Natural killer cell (primary cell): ENCODE results near the gene CEP112. TPM values are rescaled to one million over a fixed set of nuclear protein-coding genes. Genes with fewer than 3 reads are reported as not detected.

Source experiments
- ATAC-seq, 3 donors: fragments of 150-1000 bp in 2 of 3; fragments of 200-7000 bp in 1 of 3; cut with Tn5 transposase; 1 replicate in 1 of 3; 2 replicates in 2 of 3; pipeline ENCODE4 v1.10.0; 2021; ENCODE audit warnings: mild to moderate bottlenecking in 2 of 3, moderate library complexity in 2 of 3
- DNase-seq, 2 donors: peaks; one replicate each; pipeline versions ENCODE4 v3.0.0 to v3.0.0-alpha.2; 2013 to 2021; ENCODE audit warnings: mixed read lengths in 1 of 2
- H3K27ac ChIP-seq: one replicate; pipeline ENCODE4 v1.5.1; 2013; ENCODE audit warnings: mild to moderate bottlenecking, low read length
- H3K27me3 ChIP-seq: one replicate; pipeline ENCODE4 v1.6.1; 2013; ENCODE audit warnings: low read length; ENCODE audit not compliant: control insufficient read depth, insufficient read depth
- H3K36me3 ChIP-seq: one replicate; pipeline ENCODE4 v1.6.1; 2013; ENCODE audit warnings: low read length; ENCODE audit not compliant: control insufficient read depth, insufficient read depth
- H3K4me1 ChIP-seq: one replicate; pipeline ENCODE4 v1.6.1; 2013; ENCODE audit warnings: low read length; ENCODE audit not compliant: control insufficient read depth, insufficient read depth
- H3K4me3 ChIP-seq: one replicate; pipeline ENCODE4 v1.5.1; 2013; ENCODE audit warnings: low read length
- H3K9me3 ChIP-seq: one replicate; pipeline ENCODE4 v1.6.1; 2013; ENCODE audit warnings: low read length; ENCODE audit not compliant: control insufficient read depth, insufficient read depth
- H3K27ac Mint-ChIP-seq, 2 donors: one replicate each; pipeline ENCODE4 v1.8.0; 2022; ENCODE audit warnings: mild to moderate bottlenecking in 2 of 2, mixed read lengths in 2 of 2, moderate library complexity in 1 of 2
- H3K27me3 Mint-ChIP-seq, 2 donors: one replicate each; pipeline ENCODE4 v1.8.0; 2022; ENCODE audit warnings: low read depth in 2 of 2, mixed read lengths in 2 of 2
- H3K36me3 Mint-ChIP-seq: one replicate; pipeline ENCODE4 v1.8.0; 2022; ENCODE audit warnings: mixed read lengths
- H3K4me1 Mint-ChIP-seq, 2 donors: one replicate each; pipeline ENCODE4 v1.8.0; 2022; ENCODE audit warnings: mixed read lengths in 2 of 2
- H3K4me3 Mint-ChIP-seq: one replicate; pipeline ENCODE4 v1.8.0; 2022; ENCODE audit warnings: mild to moderate bottlenecking, moderate library complexity, mixed read lengths
- H3K9me3 Mint-ChIP-seq, 2 donors: one replicate each; pipeline ENCODE4 v1.8.0; 2022; ENCODE audit warnings: mixed read lengths in 2 of 2
- CTCF ChIP-seq: fragments of 200-600 bp; IDR thresholded peaks from one replicate; pipeline ENCODE4 v1.8.0; 2022; ENCODE audit warnings: antibody characterized with exemption
- WGBS: methylation state at CpG from one replicate; pipeline ENCODE4 v1.1.7; 2013; ENCODE audit warnings: missing lambda C conversion rate; ENCODE audit not compliant: insufficient coverage; 5-methylcytosine and 5-hydroxymethylcytosine counted together
- intact Hi-C: fragments of 100-400 bp; cut with micrococcal nuclease; formaldehyde crosslinking; loops from one replicate; pipeline ENCODE4 v1.14.2; 2022
- total RNA-seq, 4 donors: library from RNA; stranded (reverse); fragments of 120-200 nt in 1 of 4; gene quantifications; one replicate each; pipeline versions ENCODE4 v1.2.3 to v1.2.4, GENCODE V29; 2013 to 2022

CEP112 gene
- total RNA-seq, 3 donors from 2014 or later (not counting 1 experiment from before 2014, with no cell fraction given) = 0.60 to 1.1 (median 0.85) TPM

DNA sequence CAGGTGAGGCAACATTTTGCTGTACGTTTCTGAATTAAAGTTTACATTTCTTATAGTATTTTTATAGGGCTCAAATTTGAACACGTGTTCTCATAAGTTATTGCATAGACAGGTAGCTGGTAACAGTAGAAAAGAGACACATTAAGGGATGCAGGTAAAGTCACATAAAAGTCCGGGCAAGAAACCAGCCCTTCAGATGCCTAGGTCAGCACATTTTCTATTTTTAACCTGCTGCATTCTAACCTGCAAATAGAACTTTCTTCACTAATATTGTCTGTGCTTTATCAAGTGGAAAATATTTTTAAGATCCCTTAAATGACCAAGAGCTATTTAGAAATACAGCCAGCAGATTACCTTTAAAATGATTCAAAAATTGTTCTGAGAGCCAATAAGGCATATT lies 323.1 kb downstream of the CEP112 start:
- no peaks in the 10 kb centered on the region for H3K36me3 Mint-ChIP-seq
- intact Hi-C loops = no loop called here
- H3K27me3 Mint-ChIP-seq = peaks cover 0 to 4% of the 10 kb centered on the region in 2 donors
- Histone ChIP-seq H3K4me3 (no peak overlapping the region), H3K27me3 (no peaks in the 10 kb centered on the region), H3K36me3 (no peaks in the 10 kb centered on the region), H3K27ac (no peak overlapping the region), H3K9me3 (no peaks in the 10 kb centered on the region), H3K4me1 (no peaks in the 10 kb centered on the region)
- WGBS = 78% methylated on average over 2 of the region's 3 CpGs
- no peak for ATAC-seq
- H3K4me1 Mint-ChIP-seq = no peaks in the 10 kb centered on the region
- no peak for DNase-seq
- no peaks in the 10 kb centered on the region for H3K9me3 Mint-ChIP-seq
- no peak overlapping the region for H3K27ac Mint-ChIP-seq
- no peak for TF ChIP-seq CTCF
- H3K4me3 Mint-ChIP-seq = no peak overlapping the region

- Histone ChIP-seq H3K27ac (no peak overlapping the region), H3K27me3 (no peaks in the 10 kb centered on the region), H3K9me3 (no peaks in the 10 kb centered on the region), H3K4me3 (no peak overlapping the region), H3K4me1 (no peaks in the 10 kb centered on the region), H3K36me3 (no peaks in the 10 kb centered on the region)
- H3K27me3 Mint-ChIP-seq = no peaks in the 10 kb centered on the region
- no peak for DNase-seq
- ATAC-seq = no peak
- H3K27ac Mint-ChIP-seq = no peak overlapping the region
- intact Hi-C loops = no loop called here
- H3K4me3 Mint-ChIP-seq = no peak overlapping the region
- WGBS = 80% methylated on average over 6 of the region's 6 CpGs
- H3K9me3 Mint-ChIP-seq = no peaks in the 10 kb centered on the region
- TF ChIP-seq CTCF = no peak
- no peaks in the 10 kb centered on the region for H3K4me1 Mint-ChIP-seq
- H3K36me3 Mint-ChIP-seq = no peaks in the 10 kb centered on the region
Measured at GRCh38 chr17:65867014-65867413, 324.9 kb downstream of the CEP112 start.

DNA sequence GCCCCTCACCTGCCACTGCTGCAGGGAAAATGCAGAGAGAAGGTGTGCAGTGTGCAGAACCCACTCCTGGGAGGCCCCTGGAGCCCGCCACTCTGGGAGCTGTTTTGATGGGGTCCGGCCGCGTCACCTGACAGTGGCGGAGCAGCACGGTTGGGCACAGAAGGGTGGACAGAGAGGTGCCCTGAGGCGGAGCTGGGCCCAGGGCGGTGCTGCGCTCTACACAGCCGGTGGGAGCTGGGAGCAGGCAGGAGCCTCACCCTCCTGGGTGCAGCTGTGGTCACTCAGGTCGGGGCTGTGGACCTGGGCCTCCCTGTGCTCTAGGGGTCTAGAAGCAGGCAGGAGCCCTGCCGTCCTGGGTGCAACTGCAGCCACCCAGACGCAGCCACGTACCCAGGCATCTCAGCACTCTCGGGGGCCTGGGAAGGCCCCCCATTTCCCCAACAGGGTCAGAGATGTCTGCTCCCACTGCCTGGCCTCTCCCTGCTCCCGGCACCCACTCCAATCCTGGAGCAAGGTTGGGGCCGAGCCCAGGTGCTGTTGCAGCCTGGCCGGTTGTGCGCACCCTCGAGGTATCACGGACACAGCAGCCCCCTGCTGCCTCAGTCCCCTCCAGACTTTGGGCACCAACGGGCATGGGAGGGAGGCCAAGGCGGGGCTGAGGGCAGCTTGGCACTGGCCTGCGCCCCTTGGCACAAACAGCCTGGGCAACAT lies 326.1 kb downstream of the CEP112 start:
- Histone ChIP-seq H3K36me3 (no peaks in the 10 kb centered on the region), H3K27me3 (no peaks in the 10 kb centered on the region), H3K27ac (no peak overlapping the region), H3K9me3 (no peaks in the 10 kb centered on the region), H3K4me3 (no peak overlapping the region), H3K4me1 (no peaks in the 10 kb centered on the region)
- no peak overlapping the region for H3K4me3 Mint-ChIP-seq
- intact Hi-C loops = no loop called here
- 91% methylated on average over 24 of the region's 24 CpGs for WGBS
- no peak for TF ChIP-seq CTCF
- H3K36me3 Mint-ChIP-seq = no peaks in the 10 kb centered on the region
- H3K4me1 Mint-ChIP-seq = no peaks in the 10 kb centered on the region
- no peak for ATAC-seq
- H3K27ac Mint-ChIP-seq = no peak overlapping the region
- H3K27me3 Mint-ChIP-seq = no peaks in the 10 kb centered on the region
- DNase-seq = no peak
- H3K9me3 Mint-ChIP-seq = no peaks in the 10 kb centered on the region

GRCh38 chr17:65864394-65864793 lies 327.5 kb downstream of the CEP112 start:
- intact Hi-C loops = no loop called here
- H3K4me1 ChIP-seq = no peaks in the 10 kb centered on the region
- H3K9me3 Mint-ChIP-seq = no peaks in the 10 kb centered on the region
- H3K27ac ChIP-seq = no peak overlapping the region
- no peaks in the 10 kb centered on the region for H3K27me3 ChIP-seq
- no peaks in the 10 kb centered on the region for H3K9me3 ChIP-seq
- no peak overlapping the region for H3K4me3 Mint-ChIP-seq
- ATAC-seq (no peak), DNase-seq (no peak)
- H3K27ac Mint-ChIP-seq = no peak overlapping the region
- no peaks in the 10 kb centered on the region for H3K36me3 Mint-ChIP-seq
- no peaks in the 10 kb centered on the region for H3K4me1 Mint-ChIP-seq
- no peak overlapping the region for H3K4me3 ChIP-seq
- no peak for TF ChIP-seq CTCF
- no peaks in the 10 kb centered on the region for H3K36me3 ChIP-seq
- WGBS = 98% methylated on average over 6 of the region's 8 CpGs
- H3K27me3 Mint-ChIP-seq = no peaks in the 10 kb centered on the region
